Naive thymus-derived CD8-positive, alpha-beta T cell (primary cell): ENCODE data around the gene C1GALT1C1. TPM values are rescaled to one million over a fixed set of nuclear protein-coding genes. Genes with fewer than 3 reads are reported as not detected.
"Not testable (repeated sequence)": the region's sequence is repeated elsewhere in the genome, so short reads cannot be mapped to it uniquely, and the experiment has no call there.

ENCODE experiments used
- ATAC-seq, 2 donors: fragments of 150-1000 bp; cut with Tn5 transposase in 1 of 2; sonication (Bioruptor Pico), chemical (Tn5 transposase) in 1 of 2; 1 replicate in 1 of 2; 2 replicates in 1 of 2; pipeline ENCODE4 v1.10.0; 2021; ENCODE audit warnings: mild to moderate bottlenecking in 2 of 2, moderate library complexity in 2 of 2
- POLR2A ChIA-PET: fragments of 350-600 bp; sonication (Branson Sonifier 250); formaldehyde crosslinking; loops from one replicate; lab custom pipeline; 2021; ENCODE audit warnings: antibody characterized with exemption; lab: Charles Lee
- DNase-seq, 10 donors: peaks; one replicate each; pipeline versions ENCODE4 v3.0.0 to v3.0.0-alpha.2; 2020 to 2022
- H3K27ac Mint-ChIP-seq, 10 donors: one replicate each; pipeline ENCODE4 v1.8.0; 2020 to 2022; ENCODE audit warnings: mild to moderate bottlenecking in 10 of 10, mixed read lengths in 10 of 10, moderate library complexity in 4 of 10, inconsistent platforms in 1 of 10
- H3K27me3 Mint-ChIP-seq, 5 donors: one replicate each; pipeline ENCODE4 v1.8.0; 2021 to 2022; ENCODE audit warnings: mixed read lengths in 5 of 5
- H3K36me3 Mint-ChIP-seq, 3 donors: one replicate each; pipeline ENCODE4 v1.8.0; 2020 to 2022; ENCODE audit warnings: mixed read lengths in 3 of 3, mild to moderate bottlenecking in 2 of 3, inconsistent platforms in 1 of 3
- H3K4me1 Mint-ChIP-seq, 4 donors: one replicate each; pipeline ENCODE4 v1.8.0; 2021 to 2022; ENCODE audit warnings: mixed read lengths in 4 of 4
- H3K4me3 Mint-ChIP-seq, 10 donors: one replicate each; pipeline ENCODE4 v1.8.0; 2020 to 2022; ENCODE audit warnings: mild to moderate bottlenecking in 10 of 10, mixed read lengths in 10 of 10, moderate library complexity in 6 of 10, inconsistent platforms in 1 of 10
- H3K9me3 Mint-ChIP-seq, 9 donors: one replicate each; pipeline ENCODE4 v1.8.0; 2020 to 2022; ENCODE audit warnings: mixed read lengths in 9 of 9, mild to moderate bottlenecking in 3 of 9, inconsistent platforms in 1 of 9, moderate library complexity in 1 of 9
- polyA plus RNA-seq, 3 donors: library from polyadenylated mRNA; unstranded; fragments of 300-500 nt; fragmentation: Illumina TruSeq; gene quantifications; one replicate each; pipeline ENCODE4 v1.2.3, GENCODE V29; 2021
- total RNA-seq, 8 experiments: library from RNA in 2 of 8; stranded (reverse) in 2 of 8; gene quantifications; one replicate each; pipeline ENCODE4 v1.2.3 and lab custom pipeline; 2021 to 2026

The C1GALT1C1 gene
- total RNA-seq (10 to 100 TPM; 13.2 to 14.1 TPM), polyA plus RNA-seq (10 to 100 TPM; 10.1 to 15.1 (median 11.5) TPM), total RNA-seq (lab: John Stamatoyannopoulos, UW) (5.4 to 28.4 (median 13.8) reads per million in 6 experiments)

- Mint-ChIP-seq H3K4me1 (peaks cover 5 to 30% (median 17%) of the 10 kb centered on the region in 4 donors), H3K27ac (peak within 1 kb of the TSS; percentile 93 to 99 (median 99)), H3K36me3 (peaks cover 0 to 9% (median 0%) of the 10 kb centered on the region in 3 donors), H3K4me3 (peak within 1 kb of the TSS; percentile 87 to 97 (median 91)), H3K9me3 (peaks cover 0 to 3% (median 0%) of the 10 kb centered on the region in 9 donors), H3K27me3 (no peaks in the 10 kb centered on the region)
- peak; percentile 92 to 94 for ATAC-seq
- POLR2A ChIA-PET, result interaction anchor here (0.7 to 2.2 kb wide), 6 partner anchors 9 to 530 kb away, joined by 3 to 22 read pairs (median 4); partner anchors contain the start of genes CUL4B and MCTS1
- DNase-seq, result peak; percentile 78 to 95 (median 90)
Measured at GRCh38 chrX:120629667-120630537, at the start of gene C1GALT1C1. Gene C1GALT1C1, minus strand, starts transcription at chrX:120630054. Its CDS starts 2,888 bp downstream, at chrX:120627166.

- peaks cover 3 to 15% (median 7%) of the 10 kb centered on the region in 4 donors for H3K4me1 Mint-ChIP-seq
- H3K27me3 Mint-ChIP-seq, result no peaks in the 10 kb centered on the region
- POLR2A ChIA-PET, result no interaction called here
- H3K36me3 Mint-ChIP-seq, result no peaks in the 10 kb centered on the region
- peak overlapping the region in 1 of 10 donors; percentile 79 for H3K27ac Mint-ChIP-seq
- peaks cover 0 to 9% (median 0%) of the 10 kb centered on the region in 9 donors for H3K9me3 Mint-ChIP-seq
- ATAC-seq (no peak), DNase-seq (no peak)
- H3K4me3 Mint-ChIP-seq, result no peak overlapping the region
Measured at GRCh38 chrX:120677004-120677652, 47.3 kb upstream of the C1GALT1C1 start.

GRCh38 chrX:120672841-120673530 is 43.1 kb upstream of the C1GALT1C1 start:
- no peak for DNase-seq
- POLR2A ChIA-PET, result no interaction called here
- Mint-ChIP-seq H3K27me3 (no peaks in the 10 kb centered on the region), H3K4me3 (no peak overlapping the region), H3K27ac (peak overlapping the region in 1 of 10 donors; percentile 19), H3K4me1 (peaks cover 0 to 8% (median 2%) of the 10 kb centered on the region in 4 donors), H3K9me3 (peaks cover 0 to 9% (median 0%) of the 10 kb centered on the region in 9 donors), H3K36me3 (no peaks in the 10 kb centered on the region)
- no peak for ATAC-seq

GRCh38 chrX:120672389-120672788 is 42.5 kb upstream of the C1GALT1C1 start:
- no peak for DNase-seq
- H3K27me3 Mint-ChIP-seq, result no peaks in the 10 kb centered on the region
- H3K9me3 Mint-ChIP-seq, result peaks cover 0 to 9% (median 0%) of the 10 kb centered on the region in 9 donors
- no peak overlapping the region for H3K27ac Mint-ChIP-seq
- ATAC-seq, result no peak
- H3K4me3 Mint-ChIP-seq, result no peak overlapping the region
- no peaks in the 10 kb centered on the region for H3K36me3 Mint-ChIP-seq
- H3K4me1 Mint-ChIP-seq, result peaks cover 0 to 8% (median 2%) of the 10 kb centered on the region in 4 donors
- POLR2A ChIA-PET, result no interaction called here

- POLR2A ChIA-PET, result no interaction called here
- ATAC-seq, result no peak
Measured at GRCh38 chrX:120671963-120672362, 42.1 kb upstream of the C1GALT1C1 start.

GRCh38 chrX:120668357-120668756 is 38.5 kb upstream of the C1GALT1C1 start:
- DNase-seq, result no peak
- Mint-ChIP-seq H3K9me3 (no peaks in the 10 kb centered on the region), H3K4me3 (no peak overlapping the region), H3K27me3 (no peaks in the 10 kb centered on the region), H3K27ac (no peak overlapping the region), H3K4me1 (peaks cover 0 to 6% (median 0%) of the 10 kb centered on the region in 4 donors), H3K36me3 (no peaks in the 10 kb centered on the region)
- POLR2A ChIA-PET, result interaction anchor here (0.6 kb wide), 1 partner anchor 175 kb away, joined by 5 read pairs; no protein-coding TSS in a partner anchor
- ATAC-seq, result no peak

More at GRCh38 chrX:120671963-120672362, 42.1 kb upstream of the C1GALT1C1 start:
- no peak for DNase-seq
- Mint-ChIP-seq H3K27ac (no peak overlapping the region), H3K27me3 (no peaks in the 10 kb centered on the region), H3K4me3 (no peak overlapping the region), H3K36me3 (no peaks in the 10 kb centered on the region), H3K9me3 (peaks cover 0 to 9% (median 0%) of the 10 kb centered on the region in 9 donors), H3K4me1 (peaks cover 0 to 5% (median 2%) of the 10 kb centered on the region in 4 donors)

- not testable (repeated sequence) for H3K36me3 Mint-ChIP-seq
Measured at GRCh38 chrX:120664535-120664934, 34.7 kb upstream of the C1GALT1C1 start.

GRCh38 chrX:120664081-120664480 is 34.2 kb upstream of the C1GALT1C1 start:
- POLR2A ChIA-PET, result no interaction called here
- no peak for ATAC-seq
- H3K36me3 Mint-ChIP-seq, result no peaks in the 10 kb centered on the region
- no peak overlapping the region for H3K4me3 Mint-ChIP-seq
- peak overlapping the region in 3 of 10 donors; percentile 8 to 20 (median 17) for H3K27ac Mint-ChIP-seq
- DNase-seq, result peak in 3 of 10 donors; percentile 19 to 30 (median 21)
- H3K9me3 Mint-ChIP-seq, result no peaks in the 10 kb centered on the region
- H3K27me3 Mint-ChIP-seq, result no peaks in the 10 kb centered on the region
- peaks cover 0 to 3% (median 0%) of the 10 kb centered on the region in 4 donors for H3K4me1 Mint-ChIP-seq

More at GRCh38 chrX:120664535-120664934, 34.7 kb upstream of the C1GALT1C1 start:
- DNase-seq, H3K27me3 Mint-ChIP-seq, H3K27ac Mint-ChIP-seq, H3K4me1 Mint-ChIP-seq, ATAC-seq, H3K4me3 Mint-ChIP-seq, POLR2A ChIA-PET, H3K9me3 Mint-ChIP-seq: not testable (repeated sequence)

GRCh38 chrX:120662662-120663061 is 32.8 kb upstream of the C1GALT1C1 start:
- POLR2A ChIA-PET, result no interaction called here
- no peaks in the 10 kb centered on the region for H3K36me3 Mint-ChIP-seq
- H3K9me3 Mint-ChIP-seq, result no peaks in the 10 kb centered on the region
- no peak for DNase-seq
- no peak overlapping the region for H3K4me3 Mint-ChIP-seq
- H3K4me1 Mint-ChIP-seq, result peaks cover 0 to 3% (median 0%) of the 10 kb centered on the region in 4 donors
- no peaks in the 10 kb centered on the region for H3K27me3 Mint-ChIP-seq
- no peak for ATAC-seq
- peak overlapping the region in 1 of 10 donors; percentile 12 for H3K27ac Mint-ChIP-seq

- POLR2A ChIA-PET, result no interaction called here
- no peak for ATAC-seq
Measured at GRCh38 chrX:120660637-120661036, 30.8 kb upstream of the C1GALT1C1 start.

GRCh38 chrX:120653000-120653399 is 23.1 kb upstream of the C1GALT1C1 start:
- DNase-seq, result no peak
- Mint-ChIP-seq H3K36me3 (no peaks in the 10 kb centered on the region), H3K9me3 (peaks cover 0 to 9% (median 0%) of the 10 kb centered on the region in 9 donors), H3K4me3 (no peak overlapping the region), H3K27me3 (no peaks in the 10 kb centered on the region), H3K27ac (no peak overlapping the region), H3K4me1 (peaks cover 0 to 2% (median 0%) of the 10 kb centered on the region in 4 donors)
- POLR2A ChIA-PET, result no interaction called here
- ATAC-seq, result no peak

More at GRCh38 chrX:120660637-120661036, 30.8 kb upstream of the C1GALT1C1 start:
- Mint-ChIP-seq H3K27ac (no peak overlapping the region), H3K9me3 (no peaks in the 10 kb centered on the region), H3K36me3 (no peaks in the 10 kb centered on the region), H3K4me3 (no peak overlapping the region), H3K27me3 (no peaks in the 10 kb centered on the region), H3K4me1 (peaks cover 0 to 3% (median 0%) of the 10 kb centered on the region in 4 donors)
- DNase-seq, result no peak

- DNase-seq, H3K9me3 Mint-ChIP-seq, H3K36me3 Mint-ChIP-seq, POLR2A ChIA-PET, H3K4me3 Mint-ChIP-seq, H3K27me3 Mint-ChIP-seq, H3K27ac Mint-ChIP-seq, H3K4me1 Mint-ChIP-seq, ATAC-seq: not testable (repeated sequence)
Measured at GRCh38 chrX:120652256-120652655, 22.4 kb upstream of the C1GALT1C1 start.
